Hepatocyte (in vitro differentiated cells): Measurements from ENCODE around the gene PERM1. TPM values are rescaled to one million over a fixed set of nuclear protein-coding genes. Genes with fewer than 3 reads are reported as not detected.
A peak's percentile ranks its signal among the peaks of the same experiment; 100 is the strongest.

Experiments
- DNase-seq: peaks from one replicate; pipeline ENCODE4 v3.0.0-alpha.2; 2016; ENCODE audit warnings: low spot score
- H2AFZ ChIP-seq: fragments of 200-600 bp; sonication (generic); 2 replicates; pipeline ENCODE4 v1.6.0; 2016; ENCODE audit warnings: antibody characterized with exemption, mild to moderate bottlenecking
- H3K27ac ChIP-seq: fragments of 200-600 bp; sonication (generic); 2 replicates; pipeline ENCODE4 v1.5.1; 2016; ENCODE audit warnings: mild to moderate bottlenecking
- H3K27me3 ChIP-seq: fragments of 200-600 bp; sonication (generic); 2 replicates; pipeline ENCODE4 v1.6.1; 2016
- H3K36me3 ChIP-seq: fragments of 200-600 bp; sonication (generic); replicated peaks from 2 replicates; pipeline ENCODE4 v1.5.1; 2016; ENCODE audit warnings: low read depth; ENCODE audit not compliant: insufficient read depth
- H3K4me1 ChIP-seq: fragments of 200-600 bp; sonication (generic); 2 replicates; pipeline ENCODE4 v1.5.1; 2016; ENCODE audit warnings: mild to moderate bottlenecking, moderate library complexity; ENCODE audit not compliant: insufficient read depth
- H3K4me2 ChIP-seq: fragments of 200-600 bp; sonication (generic); 2 replicates; pipeline ENCODE4 v1.6.0; 2016
- H3K4me3 ChIP-seq: fragments of 200-600 bp; sonication (generic); 2 replicates; pipeline ENCODE4 v1.5.1; 2016; ENCODE audit warnings: mild to moderate bottlenecking
- H3K79me2 ChIP-seq: fragments of 200-600 bp; sonication (generic); 2 replicates; pipeline ENCODE4 v1.6.0; 2017; ENCODE audit warnings: mild to moderate bottlenecking
- H3K9me2 ChIP-seq: fragments of 200-600 bp; sonication (generic); replicated peaks from 2 replicates; pipeline ENCODE4 v1.6.0; 2017; ENCODE audit warnings: mild to moderate bottlenecking; ENCODE audit not compliant: insufficient read depth
- H3K9me3 ChIP-seq: fragments of 200-600 bp; sonication (generic); 2 replicates; pipeline ENCODE4 v1.5.1; 2016; ENCODE audit warnings: low read depth, mild to moderate bottlenecking
- H4K20me1 ChIP-seq: fragments of 200-600 bp; sonication (generic); 2 replicates; pipeline ENCODE4 v1.6.0; 2016; ENCODE audit warnings: mild to moderate bottlenecking; ENCODE audit not compliant: insufficient read depth, poor library complexity, severe bottlenecking
- EZH2 ChIP-seq: fragments of 200-600 bp; sonication (generic); IDR thresholded peaks from 2 replicates; pipeline ENCODE4 v1.6.1; 2016; ENCODE audit warnings: antibody characterized with exemption, mild to moderate bottlenecking, borderline replicate concordance
- EZH2phosphoT487 ChIP-seq: fragments of 200-600 bp; sonication (generic); IDR thresholded peaks from one replicate; pipeline ENCODE4 v1.6.1; 2018; ENCODE audit warnings: antibody characterized with exemption, mild to moderate bottlenecking, low read depth, moderate library complexity; ENCODE audit not compliant: unreplicated experiment, severe bottlenecking
- WGBS: methylation state at CpG from one replicate; pipeline ENCODE4 v1.1.6; 2016; ENCODE audit warnings: low lambda C conversion rate; ENCODE audit errors: missing lambda C conversion rate; 5-methylcytosine and 5-hydroxymethylcytosine counted together
- polyA plus RNA-seq: library from polyadenylated mRNA; unstranded; fragments of >200 nt; fragmentation: Nextera tagmentation; extraction: Ambion mirVana; gene quantifications from 2 replicates; pipeline ENCODE4 v1.2.1, GENCODE V29; 2016
- small RNA-seq: library from RNA; depleted of rRNA; stranded (forward); fragments of <200 nt; gene quantifications from one replicate; pipeline ENCODE3, GENCODE V24; 2014
- total RNA-seq: library from RNA; depleted of rRNA; stranded (reverse); fragments of >200 nt; gene quantifications from 2 replicates; pipeline ENCODE4 v1.2.3, GENCODE V29; 2014
- TF ChIP-seq, protein P1 (sequence below): fragments of 200-600 bp; sonication (generic); IDR thresholded peaks from 2 replicates; pipeline ENCODE4 v1.5.1; 2016; ENCODE audit warnings: antibody characterized with exemption, mild to moderate bottlenecking; ENCODE audit not compliant: poor library complexity

The PERM1 gene
- total and polyA plus RNA-seq, 2 experiments from 2014 or later, result 1.3 TPM; not detected in 1

DNA sequence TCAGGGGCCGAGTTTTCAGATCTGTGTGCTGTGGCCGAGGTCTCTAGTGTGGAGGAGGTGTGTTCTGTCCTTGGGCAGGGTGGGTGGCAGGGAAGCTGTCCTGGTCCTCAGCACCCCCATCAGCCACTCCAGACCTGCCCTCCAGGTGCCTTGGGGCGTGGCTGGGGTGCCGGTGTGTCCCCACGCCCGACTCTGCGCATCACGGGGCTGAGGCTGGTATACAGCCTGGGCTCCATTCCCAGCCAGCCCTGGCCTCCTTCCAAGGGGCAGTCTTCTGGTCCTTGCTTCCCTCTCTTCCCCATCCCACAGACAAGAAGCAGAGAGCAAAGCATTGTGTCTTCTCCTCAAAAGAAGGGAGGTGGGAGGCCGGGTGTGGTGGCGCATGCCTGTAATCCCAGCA, 54.1 kb downstream of the PERM1 start:
- WGBS, result 84% methylated on average over 10 of the region's 10 CpGs

DNA sequence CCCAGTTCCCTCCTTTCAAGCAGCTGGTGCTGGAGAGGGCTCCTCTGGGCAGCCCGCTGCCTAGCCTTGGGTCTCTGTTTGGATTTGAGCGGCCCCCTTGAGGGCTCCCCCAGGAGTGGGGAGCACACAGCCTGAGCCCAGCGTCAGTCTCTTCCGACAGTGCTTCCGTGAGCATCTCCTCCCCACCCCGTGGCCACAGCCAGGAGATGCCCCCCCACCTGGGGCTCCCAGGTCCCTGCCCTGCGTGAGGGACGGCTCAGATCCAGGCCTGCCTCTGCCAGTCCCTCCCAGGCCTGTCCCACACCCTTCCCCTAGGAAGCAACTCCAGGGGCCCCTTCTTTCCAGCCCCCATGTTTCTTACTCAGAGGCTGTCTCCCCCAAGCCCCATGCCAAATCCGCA, 54.7 kb downstream of the PERM1 start:
- H3K79me2 ChIP-seq, result no peaks in the 10 kb centered on the region
- 84% methylated on average over 8 of the region's 9 CpGs for WGBS
- H3K27ac ChIP-seq, result no peak overlapping the region
- H3K27me3 ChIP-seq, result peaks cover 42% of the 10 kb centered on the region
- H3K4me2 ChIP-seq, result no peak overlapping the region
- H3K36me3 ChIP-seq, result no peaks in the 10 kb centered on the region
- no peak overlapping the region for H3K4me3 ChIP-seq
- no peak for DNase-seq
- H3K9me2 ChIP-seq, result no peaks in the 10 kb centered on the region
- no peaks in the 10 kb centered on the region for H3K9me3 ChIP-seq
- H2AFZ ChIP-seq, result no peak overlapping the region
- peaks cover 22% of the 10 kb centered on the region for H3K4me1 ChIP-seq
- no peak for TF ChIP-seq EZH2phosphoT487
- TF ChIP-seq, protein P1, sequence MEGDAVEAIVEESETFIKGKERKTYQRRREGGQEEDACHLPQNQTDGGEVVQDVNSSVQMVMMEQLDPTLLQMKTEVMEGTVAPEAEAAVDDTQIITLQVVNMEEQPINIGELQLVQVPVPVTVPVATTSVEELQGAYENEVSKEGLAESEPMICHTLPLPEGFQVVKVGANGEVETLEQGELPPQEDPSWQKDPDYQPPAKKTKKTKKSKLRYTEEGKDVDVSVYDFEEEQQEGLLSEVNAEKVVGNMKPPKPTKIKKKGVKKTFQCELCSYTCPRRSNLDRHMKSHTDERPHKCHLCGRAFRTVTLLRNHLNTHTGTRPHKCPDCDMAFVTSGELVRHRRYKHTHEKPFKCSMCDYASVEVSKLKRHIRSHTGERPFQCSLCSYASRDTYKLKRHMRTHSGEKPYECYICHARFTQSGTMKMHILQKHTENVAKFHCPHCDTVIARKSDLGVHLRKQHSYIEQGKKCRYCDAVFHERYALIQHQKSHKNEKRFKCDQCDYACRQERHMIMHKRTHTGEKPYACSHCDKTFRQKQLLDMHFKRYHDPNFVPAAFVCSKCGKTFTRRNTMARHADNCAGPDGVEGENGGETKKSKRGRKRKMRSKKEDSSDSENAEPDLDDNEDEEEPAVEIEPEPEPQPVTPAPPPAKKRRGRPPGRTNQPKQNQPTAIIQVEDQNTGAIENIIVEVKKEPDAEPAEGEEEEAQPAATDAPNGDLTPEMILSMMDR, result no peak
- TF ChIP-seq EZH2, result no peak
- H4K20me1 ChIP-seq, result peaks cover 6% of the 10 kb centered on the region

More for the DNA sequence above, 54.1 kb downstream of the PERM1 start:
- H3K36me3 ChIP-seq, result no peaks in the 10 kb centered on the region
- peaks cover 25% of the 10 kb centered on the region for H3K4me1 ChIP-seq
- H2AFZ ChIP-seq, result no peak overlapping the region
- H4K20me1 ChIP-seq, result peaks cover 6% of the 10 kb centered on the region
- H3K9me3 ChIP-seq, result no peaks in the 10 kb centered on the region
- H3K4me2 ChIP-seq, result no peak overlapping the region
- H3K9me2 ChIP-seq, result no peaks in the 10 kb centered on the region
- H3K27me3 ChIP-seq, result peaks cover 39% of the 10 kb centered on the region
- no peak for TF ChIP-seq EZH2
- TF ChIP-seq, protein P1, result no peak
- no peak for TF ChIP-seq EZH2phosphoT487
- no peak overlapping the region for H3K27ac ChIP-seq
- H3K4me3 ChIP-seq, result no peak overlapping the region
- DNase-seq, result no peak
- no peaks in the 10 kb centered on the region for H3K79me2 ChIP-seq

DNA sequence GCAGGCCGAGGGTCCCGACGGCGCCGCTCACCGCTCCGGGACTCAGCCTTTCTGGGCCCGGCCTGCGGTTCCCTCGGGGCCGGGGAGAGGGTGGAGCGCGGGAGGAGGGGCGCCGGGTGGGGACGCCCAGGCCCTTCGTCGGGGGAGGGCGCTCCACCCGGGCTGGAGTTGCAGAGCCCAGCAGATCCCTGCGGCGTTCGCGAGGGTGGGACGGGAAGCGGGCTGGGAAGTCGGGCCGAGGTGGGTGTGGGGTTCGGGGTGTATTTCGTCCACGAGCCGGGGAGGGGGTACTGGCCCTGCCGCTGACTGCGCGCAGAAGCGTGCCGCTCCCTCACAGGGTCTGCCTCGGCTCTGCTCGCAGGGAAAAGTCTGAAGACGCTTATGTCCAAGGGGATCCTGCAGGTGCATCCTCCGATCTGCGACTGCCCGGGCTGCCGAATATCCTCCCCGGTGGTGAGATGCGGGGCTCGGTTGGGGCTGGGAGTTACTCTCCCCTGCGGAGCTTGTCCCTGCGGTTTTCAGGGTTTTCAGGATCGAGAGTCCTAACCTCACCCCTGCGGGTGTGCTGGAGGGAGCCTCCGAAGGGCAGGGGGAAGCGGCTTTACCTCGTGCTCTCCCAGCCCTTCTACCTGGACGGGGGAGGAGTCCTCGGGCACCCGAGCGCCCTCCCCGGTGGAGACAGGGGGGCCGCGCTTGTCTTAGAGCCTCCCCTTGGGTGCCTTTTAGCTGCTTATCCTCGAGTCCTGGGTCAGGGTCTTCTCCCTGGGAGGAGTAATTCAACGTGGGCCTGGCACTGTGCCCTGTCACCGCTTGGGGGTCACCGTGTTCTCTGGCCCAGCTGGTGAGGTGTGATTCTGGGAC, 56.1 kb downstream of the PERM1 start:
- DNase-seq, result peak; percentile 73
- TF ChIP-seq EZH2, result peak; percentile 44
- peak; percentile 52 for TF ChIP-seq EZH2phosphoT487
- TF ChIP-seq, protein P1, result no peak
- Histone ChIP-seq H3K4me1 (peaks cover 24% of the 10 kb centered on the region), H4K20me1 (peaks cover 6% of the 10 kb centered on the region), H3K9me3 (no peaks in the 10 kb centered on the region), H3K27ac (no peak overlapping the region), H3K4me2 (peak overlapping the region; percentile 96), H3K36me3 (no peaks in the 10 kb centered on the region), H3K79me2 (no peaks in the 10 kb centered on the region), H3K4me3 (peak overlapping the region; percentile 3), H3K27me3 (peaks cover 47% of the 10 kb centered on the region), H2AFZ (no peak overlapping the region), H3K9me2 (no peaks in the 10 kb centered on the region)
- 13% methylated on average over 42 of the region's 65 CpGs for WGBS

Small RNA genes lying within 50 kb of the gene (small RNA-seq; reads per million reads assigned to genes)
- gene AL645608.3, result not detected

Other genes with a start within 250 kb of the PERM1 start
- gene SAMD11, start 58.2 kb downstream of the PERM1 start, total RNA-seq, result 9.5 and 10.2 TPM in 2 replicates
- gene SAMD11, start 58.2 kb downstream of the PERM1 start, polyA plus RNA-seq, result 17.1 and 20.1 TPM in 2 replicates
- gene NOC2L, start 22.8 kb downstream of the PERM1 start, total RNA-seq, result 29.3 and 44.3 TPM in 2 replicates
- 66.6 and 68.1 TPM in 2 replicates for gene NOC2L, start 22.8 kb downstream of the PERM1 start, polyA plus RNA-seq
- gene KLHL17, start 21.5 kb downstream of the PERM1 start, total RNA-seq, result 4.1 and 13.8 TPM in 2 replicates
- 25.0 and 35.4 TPM in 2 replicates for gene KLHL17, start 21.5 kb downstream of the PERM1 start, polyA plus RNA-seq
- gene PLEKHN1, start 15.6 kb downstream of the PERM1 start, total RNA-seq, result 0.60 and 0.72 TPM in 2 replicates
- 2.4 and 5.6 TPM in 2 replicates for gene PLEKHN1, start 15.6 kb downstream of the PERM1 start, polyA plus RNA-seq
- 21.4 and 28.7 TPM in 2 replicates for gene HES4, start 18.0 kb upstream of the PERM1 start, total RNA-seq
- 74.5 and 107 TPM in 2 replicates for gene HES4, start 18.0 kb upstream of the PERM1 start, polyA plus RNA-seq
- 62.3 and 86.0 TPM in 2 replicates for gene ISG15, start 31.4 kb upstream of the PERM1 start, total RNA-seq
- 88.5 and 89.6 TPM in 2 replicates for gene ISG15, start 31.4 kb upstream of the PERM1 start, polyA plus RNA-seq
- gene AGRN, start 38.0 kb upstream of the PERM1 start, total RNA-seq, result 51.8 and 81.8 TPM in 2 replicates
- gene AGRN, start 38.0 kb upstream of the PERM1 start, polyA plus RNA-seq, result 53.3 and 61.2 TPM in 2 replicates
- gene RNF223, start 92.2 kb upstream of the PERM1 start, total RNA-seq, result 0.08 and 0.43 TPM in 2 replicates
- gene RNF223, start 92.2 kb upstream of the PERM1 start, polyA plus RNA-seq, result 0.88 and 2.6 TPM in 2 replicates
- gene C1orf159, start 134.0 kb upstream of the PERM1 start, total RNA-seq, result 7.1 and 9.2 TPM in 2 replicates
- gene C1orf159, start 134.0 kb upstream of the PERM1 start, polyA plus RNA-seq, result 21.7 and 25.1 TPM in 2 replicates
- not detected in 2 replicates for gene TTLL10, start 191.8 kb upstream of the PERM1 start, total RNA-seq
- gene TTLL10, start 191.8 kb upstream of the PERM1 start, polyA plus RNA-seq, result 0.38 and 0.69 TPM in 2 replicates
- gene TNFRSF18, start 224.5 kb upstream of the PERM1 start, total RNA-seq, result not detected in 2 replicates
- 0.86 and 1.3 TPM in 2 replicates for gene TNFRSF18, start 224.5 kb upstream of the PERM1 start, polyA plus RNA-seq
- 0.28 TPM in 1 of 2 replicates, not detected in the other for gene TNFRSF4, start 232.1 kb upstream of the PERM1 start, total RNA-seq
- gene TNFRSF4, start 232.1 kb upstream of the PERM1 start, polyA plus RNA-seq, result 0.34 TPM in 1 of 2 replicates, not detected in the other
- 110 and 156 TPM in 2 replicates for gene SDF4, start 249.9 kb upstream of the PERM1 start, total RNA-seq
- gene SDF4, start 249.9 kb upstream of the PERM1 start, polyA plus RNA-seq, result 296 and 311 TPM in 2 replicates